Measurements from ENCODE around the gene RAMAC. TPM values are rescaled to one million over a fixed set of nuclear protein-coding genes. Genes with fewer than 3 reads are reported as not detected.

RAMAC gene
- total and polyA plus RNA-seq, 10 donors: 12.8 to 22.4 (median 16.5) TPM

- H3K4me1 ChIP-seq: no peaks in the 10 kb centered on the region
- intact Hi-C loops (cut with DNase I; ENCODE audit: low total_unique reads): no loop called here
- no peak overlapping the region for H3K27ac ChIP-seq
- H3K36me3 ChIP-seq: no peaks in the 10 kb centered on the region
- H3K27me3 ChIP-seq (replicated peaks in 1 of 7): no peaks in the 10 kb centered on the region
- no peaks in the 10 kb centered on the region for H3K9me3 ChIP-seq
- WGBS, 5 donors: 64 to 94% (median 74%) methylated on average over 2 of the region's 2 CpGs
- TF ChIP-seq POLR2AphosphoS5 (IDR thresholded peaks at IDR 0.05) (no peak), CTCF (IDR thresholded peaks at IDR 0.05 in 8 of 11, conservative IDR thresholded peaks at IDR 0.05 in 3 of 11) (no peak), POLR2A (IDR thresholded peaks at IDR 0.05) (no peak)
- H3K4me3 ChIP-seq: no peak overlapping the region
- no peak for DNase-seq
These were observed 14.6 kb upstream of the RAMAC start for GRCh38 chr15:82971218-82971984.

GRCh38 chr15:82972990-82973389 is 13.0 kb upstream of the RAMAC start:
- intact Hi-C loops (cut with DNase I; ENCODE audit: low total_unique reads): no loop called here

GRCh38 chr15:82977076-82977475 is 8.9 kb upstream of the RAMAC start:
- WGBS, 5 donors: 81 to 96% (median 86%) methylated on average over 1 of the region's 1 CpG
- Histone ChIP-seq H3K4me3 (no peak overlapping the region), H3K4me1 (no peaks in the 10 kb centered on the region), H3K27me3 (replicated peaks in 1 of 7) (no peaks in the 10 kb centered on the region), H3K27ac (no peak overlapping the region), H3K9me3 (no peaks in the 10 kb centered on the region), H3K36me3 (peaks cover 0 to 3% (median 0%) of the 10 kb centered on the region in 6 donors)
- DNase-seq: no peak
- intact Hi-C loops (cut with DNase I; ENCODE audit: low total_unique reads): no loop called here
- TF ChIP-seq CTCF (IDR thresholded peaks at IDR 0.05 in 8 of 11, conservative IDR thresholded peaks at IDR 0.05 in 3 of 11): no peak
- TF ChIP-seq POLR2A (IDR thresholded peaks at IDR 0.05): no peak
- TF ChIP-seq POLR2AphosphoS5 (IDR thresholded peaks at IDR 0.05): no peak

More at GRCh38 chr15:82972990-82973389, 13.0 kb upstream of the RAMAC start:
- Histone ChIP-seq H3K9me3 (no peaks in the 10 kb centered on the region), H3K36me3 (peaks cover 0 to 2% (median 0%) of the 10 kb centered on the region in 6 donors), H3K27me3 (replicated peaks in 1 of 7) (no peaks in the 10 kb centered on the region), H3K27ac (no peak overlapping the region), H3K4me3 (no peak overlapping the region), H3K4me1 (no peaks in the 10 kb centered on the region)
- 78 to 97% (median 89%) methylated on average over 1 of the region's 1 CpG for WGBS, 5 donors
- TF ChIP-seq CTCF (IDR thresholded peaks at IDR 0.05 in 8 of 11, conservative IDR thresholded peaks at IDR 0.05 in 3 of 11): no peak
- no peak for TF ChIP-seq POLR2A (IDR thresholded peaks at IDR 0.05)
- TF ChIP-seq POLR2AphosphoS5 (IDR thresholded peaks at IDR 0.05): no peak
- no peak for DNase-seq

- DNase-seq: no peak
- H3K4me1 ChIP-seq: no peaks in the 10 kb centered on the region
- WGBS, 5 donors: 85 to 95% (median 89%) methylated on average over 5 of the region's 5 CpGs
- no peak overlapping the region for H3K4me3 ChIP-seq
- no peaks in the 10 kb centered on the region for H3K9me3 ChIP-seq
- intact Hi-C loops (cut with DNase I; ENCODE audit: low total_unique reads): no loop called here
- TF ChIP-seq POLR2A (IDR thresholded peaks at IDR 0.05): no peak
- no peak for TF ChIP-seq CTCF (IDR thresholded peaks at IDR 0.05 in 8 of 11, conservative IDR thresholded peaks at IDR 0.05 in 3 of 11)
- TF ChIP-seq POLR2AphosphoS5 (IDR thresholded peaks at IDR 0.05): no peak
- peaks cover 0 to 3% (median 0%) of the 10 kb centered on the region in 6 donors for H3K36me3 ChIP-seq
- H3K27me3 ChIP-seq (replicated peaks in 1 of 7): no peaks in the 10 kb centered on the region
- no peak overlapping the region for H3K27ac ChIP-seq
These were observed 7.6 kb upstream of the RAMAC start for GRCh38 chr15:82978438-82978837.

All from spleen (tissue), 11 donors.